Kidney (tissue), 22 donors: ENCODE data around the gene COX7A2L. TPM values are rescaled to one million over a fixed set of nuclear protein-coding genes. Genes with fewer than 3 reads are reported as not detected.

Source experiments
- DNase-seq, 5 donors: peaks; one replicate each; pipeline ENCODE4 v3.0.0-alpha.2; 2013 to 2020
- FAIRE-seq: peaks from 2 replicates; lab custom pipeline; 2012; peaks lifted over from hg19 to GRCh38; lab: Jason Lieb, UNC
- H3K27ac ChIP-seq, 2 donors: one replicate each; pipeline ENCODE4 v1.7.0; 2013; ENCODE audit warnings: low read depth in 2 of 2, low read length in 2 of 2, inconsistent platforms in 1 of 2
- H3K27me3 ChIP-seq: one replicate; pipeline ENCODE4 v1.7.1; 2013; ENCODE audit warnings: low read length, inconsistent platforms; ENCODE audit not compliant: control insufficient read depth, insufficient read depth
- H3K36me3 ChIP-seq, 3 donors: one replicate each; pipeline versions ENCODE4 v1.7.0 to v1.7.1; 2013; ENCODE audit warnings: low read length in 3 of 3, control low read depth in 1 of 3, inconsistent platforms in 1 of 3; ENCODE audit not compliant: insufficient read depth in 3 of 3, control insufficient read depth in 2 of 3
- H3K4me1 ChIP-seq, 3 donors: one replicate each; pipeline versions ENCODE4 v1.7.0 to v1.7.1; 2013; ENCODE audit warnings: low read length in 3 of 3, inconsistent platforms in 1 of 3, low read depth in 1 of 3; ENCODE audit not compliant: control insufficient read depth in 2 of 3, insufficient read depth in 2 of 3
- H3K4me3 ChIP-seq, 3 donors: one replicate each; pipeline versions ENCODE4 v1.7.0 to v1.8.1; 2013; ENCODE audit warnings: low read length in 3 of 3, control low read depth in 1 of 3, inconsistent platforms in 1 of 3
- H3K9ac ChIP-seq, 3 donors: one replicate each; pipeline versions ENCODE4 v1.7.0 to v1.7.1; 2013; ENCODE audit warnings: low read length in 3 of 3, control low read depth in 1 of 3, inconsistent platforms in 1 of 3
- H3K9me3 ChIP-seq, 3 donors: one replicate each; pipeline versions ENCODE4 v1.7.0 to v1.7.1; 2013; ENCODE audit warnings: low read length in 3 of 3, control low read depth in 1 of 3, inconsistent platforms in 1 of 3; ENCODE audit not compliant: control insufficient read depth in 2 of 3, insufficient read depth in 1 of 3
- intact Hi-C: fragments of 100-400 bp; cut with DNase I; formaldehyde crosslinking; loops from one replicate; pipeline ENCODE4 v1.11.1; 2022
- long read RNA-seq, 10 donors: library from polyadenylated mRNA in 1 of 10; unstranded in 1 of 10; transcript quantifications; one replicate each; pipeline ENCODE4 v2.0.0 and lab custom pipeline, GENCODE V29; 2021 to 2026
- polyA plus RNA-seq: library from polyadenylated mRNA; stranded (reverse); fragments of 350-450 nt; fragmentation: Illumina TruSeq; extraction: RNeasy Lipid Tissue Mini Kit (QIAGEN cat#74804); gene quantifications from one replicate; pipeline ENCODE4 v1.2.3, GENCODE V29; 2014; ENCODE audit warnings: low read depth, low replicate concordance; ENCODE audit not compliant: insufficient read depth
- total RNA-seq: library from RNA; stranded (reverse); fragmentation: NEBNext Ultra II Directional; extraction: Animal tissue kit (Norgen Biotek cat#: 25700); gene quantifications from one replicate; pipeline ENCODE4 v1.2.1, GENCODE V29; 2021
- TF ChIP-seq, protein P1 (sequence below): IDR thresholded peaks from 3 replicates; pipeline ENCODE4 v1.5.1; 2012; ENCODE audit warnings: mild to moderate bottlenecking, moderate library complexity, borderline replicate concordance; ENCODE audit not compliant: insufficient read depth; ENCODE audit errors: extremely low read depth
- donor health status: control.
- donor health status: control.
- donor health status: control.
- donor health status: control.
- donor health status: control.
- donor health status: DM: yes; HTN: yes; CAD: no.
- donor health status: Normal renal cell carcinoma (clear cell type).

The COX7A2L gene
- total RNA-seq (90.2 TPM), polyA plus RNA-seq (321 TPM)
- long read RNA-seq, donor 1, transcript COX7A2L-201 (3 exons, 1,112 nt), result major isoform, 58 of 71 reads
- long read RNA-seq, donor 1, partial matches to known transcripts, result 13 of 71 reads
- long read RNA-seq, donor 1, other reads (novel, unspliced or antisense), result 0 of 71 reads
- long read RNA-seq, donor 2, transcript COX7A2L-201 (3 exons, 1,112 nt), result major isoform, 102 of 162 reads
- long read RNA-seq, donor 2, partial matches to known transcripts, result 57 of 162 reads
- long read RNA-seq, donor 2, other reads (novel, unspliced or antisense), result 0 of 162 reads
- long read RNA-seq, donor 3, transcript COX7A2L-204 (2 exons, 540 nt), result minor isoform, 6 of 192 reads
- long read RNA-seq, donor 3, transcript COX7A2L-201 (3 exons, 1,112 nt), result major isoform, 141 of 192 reads
- long read RNA-seq, donor 3, partial matches to known transcripts, result 30 of 192 reads
- long read RNA-seq, donor 3, other reads (novel, unspliced or antisense), result 15 of 192 reads
- long read RNA-seq, donor 4, transcript COX7A2L-201 (3 exons, 1,112 nt), result major isoform, 98 of 126 reads
- long read RNA-seq, donor 4, partial matches to known transcripts, result 26 of 126 reads
- long read RNA-seq, donor 4, other reads (novel, unspliced or antisense), result 0 of 126 reads
- long read RNA-seq, donor 5, transcript COX7A2L-201 (3 exons, 1,112 nt), result major isoform, 7 of 7 reads
- long read RNA-seq, donor 5, partial matches to known transcripts, result 0 of 7 reads
- long read RNA-seq, donor 5, other reads (novel, unspliced or antisense), result 0 of 7 reads
- long read RNA-seq, donor 6, transcript COX7A2L-201 (3 exons, 1,112 nt), result major isoform, 286 of 372 reads
- long read RNA-seq, donor 6, transcript COX7A2L-204 (2 exons, 540 nt), result minor isoform, 11 of 372 reads
- long read RNA-seq, donor 6, partial matches to known transcripts, result 49 of 372 reads
- long read RNA-seq, donor 6, other reads (novel, unspliced or antisense), result 25 of 372 reads
- long read RNA-seq, donor 7, transcript COX7A2L-201 (3 exons, 1,112 nt), result major isoform, 81 of 88 reads
- long read RNA-seq, donor 7, partial matches to known transcripts, result 2 of 88 reads
- long read RNA-seq, donor 7, other reads (novel, unspliced or antisense), result 4 of 88 reads
- long read RNA-seq, donor 8, transcript COX7A2L-201 (3 exons, 1,112 nt), result major isoform, 108 of 133 reads
- long read RNA-seq, donor 8, partial matches to known transcripts, result 10 of 133 reads
- long read RNA-seq, donor 8, other reads (novel, unspliced or antisense), result 13 of 133 reads
- long read RNA-seq, donor 9, transcript COX7A2L-201 (3 exons, 1,112 nt), result major isoform, 79 of 97 reads
- long read RNA-seq, donor 9, partial matches to known transcripts, result 10 of 97 reads
- long read RNA-seq, donor 9, other reads (novel, unspliced or antisense), result 7 of 97 reads
- long read RNA-seq, donor 10, transcript COX7A2L-201 (3 exons, 1,112 nt), result major isoform, 81 of 125 reads
- long read RNA-seq, donor 10, partial matches to known transcripts, result 31 of 125 reads
- long read RNA-seq, donor 10, other reads (novel, unspliced or antisense), result 12 of 125 reads

DNA sequence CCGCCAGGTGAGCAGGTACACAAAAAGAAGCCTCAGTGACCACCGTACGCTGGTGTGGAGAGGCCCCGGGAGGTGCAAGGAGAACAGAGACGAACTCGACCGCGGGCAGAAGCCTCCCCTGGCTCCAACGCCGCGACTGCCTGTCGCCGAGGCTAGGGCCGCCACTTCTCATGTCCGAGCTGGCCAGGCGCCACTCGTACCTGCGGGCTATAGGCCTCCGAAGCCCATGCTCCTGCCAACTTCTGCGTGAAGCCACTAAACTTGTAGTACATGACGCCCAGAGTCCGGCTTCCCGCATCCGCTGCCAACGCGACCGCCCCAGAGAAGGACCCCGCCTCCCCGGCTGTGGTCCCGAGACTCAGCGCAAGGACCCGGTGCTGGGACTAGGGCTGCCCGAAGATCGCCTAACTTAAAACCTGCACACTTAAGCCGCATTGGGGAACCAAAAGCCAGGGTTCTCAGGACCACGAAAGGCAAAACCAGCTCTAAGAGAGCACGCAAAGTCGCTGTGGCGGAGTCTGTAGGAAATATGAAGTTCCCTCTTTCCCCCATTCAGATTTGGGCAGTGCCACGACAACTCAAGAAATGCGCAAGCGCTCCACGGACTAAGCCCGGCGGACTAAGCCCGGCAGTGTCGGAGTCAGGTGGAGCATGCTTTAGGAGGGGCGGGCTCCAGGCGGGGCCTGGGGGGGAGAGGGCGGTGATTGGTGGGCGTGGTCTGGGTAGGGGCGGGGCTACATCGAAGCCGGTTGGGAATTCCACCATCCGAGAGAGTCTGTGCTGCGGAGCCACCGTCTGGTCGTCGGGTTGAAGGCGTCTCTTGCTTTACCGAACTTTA lies at the start of gene COX7A2L:
Gene COX7A2L, minus strand, starts transcription at position 328 of the 838 bp plus-strand sequence. Its CDS starts 56 bp downstream, at position 272.
- Histone ChIP-seq H3K4me3 (peak within 1 kb of the TSS; percentile 92 to 95 (median 92)), H3K4me1 (peaks cover 6 to 8% (median 7%) of the 10 kb centered on the region in 3 donors), H3K9ac (peak within 1 kb of the TSS; percentile 90 to 97 (median 94)), H3K36me3 (no peaks in the 10 kb centered on the region), H3K27ac (peak within 1 kb of the TSS; percentile 98), H3K27me3 (no peaks in the 10 kb centered on the region), H3K9me3 (no peaks in the 10 kb centered on the region)
- DNase-seq, result peak; percentile 99
- intact Hi-C loops, result no loop called here
- TF ChIP-seq, protein P1, sequence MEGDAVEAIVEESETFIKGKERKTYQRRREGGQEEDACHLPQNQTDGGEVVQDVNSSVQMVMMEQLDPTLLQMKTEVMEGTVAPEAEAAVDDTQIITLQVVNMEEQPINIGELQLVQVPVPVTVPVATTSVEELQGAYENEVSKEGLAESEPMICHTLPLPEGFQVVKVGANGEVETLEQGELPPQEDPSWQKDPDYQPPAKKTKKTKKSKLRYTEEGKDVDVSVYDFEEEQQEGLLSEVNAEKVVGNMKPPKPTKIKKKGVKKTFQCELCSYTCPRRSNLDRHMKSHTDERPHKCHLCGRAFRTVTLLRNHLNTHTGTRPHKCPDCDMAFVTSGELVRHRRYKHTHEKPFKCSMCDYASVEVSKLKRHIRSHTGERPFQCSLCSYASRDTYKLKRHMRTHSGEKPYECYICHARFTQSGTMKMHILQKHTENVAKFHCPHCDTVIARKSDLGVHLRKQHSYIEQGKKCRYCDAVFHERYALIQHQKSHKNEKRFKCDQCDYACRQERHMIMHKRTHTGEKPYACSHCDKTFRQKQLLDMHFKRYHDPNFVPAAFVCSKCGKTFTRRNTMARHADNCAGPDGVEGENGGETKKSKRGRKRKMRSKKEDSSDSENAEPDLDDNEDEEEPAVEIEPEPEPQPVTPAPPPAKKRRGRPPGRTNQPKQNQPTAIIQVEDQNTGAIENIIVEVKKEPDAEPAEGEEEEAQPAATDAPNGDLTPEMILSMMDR, result peak; percentile 43
- no peak for FAIRE-seq

DNA sequence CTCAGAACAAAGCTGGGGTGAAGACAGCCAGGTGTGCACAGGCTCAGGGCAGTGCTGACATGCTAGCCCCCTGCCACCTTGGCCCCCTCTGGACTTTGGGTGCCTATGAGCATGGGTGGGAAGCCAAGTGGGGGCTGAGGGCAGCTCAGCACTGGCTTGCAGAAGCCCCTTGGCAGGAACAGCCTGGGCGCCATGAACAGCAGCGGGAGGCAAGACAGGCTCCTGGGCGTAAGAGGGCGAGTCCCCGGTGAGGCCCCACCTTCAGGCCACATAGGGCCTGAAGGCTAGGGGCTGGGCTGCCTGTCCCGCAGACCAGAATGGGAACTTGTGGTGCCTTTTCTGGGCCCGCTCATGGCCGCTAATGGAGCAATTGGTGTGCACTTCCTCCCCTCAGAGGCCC lies 47.0 kb upstream of the COX7A2L start:
- Histone ChIP-seq H3K9ac (no peak overlapping the region), H3K27me3 (no peaks in the 10 kb centered on the region), H3K36me3 (no peaks in the 10 kb centered on the region), H3K9me3 (no peaks in the 10 kb centered on the region), H3K27ac (no peak overlapping the region), H3K4me1 (no peaks in the 10 kb centered on the region), H3K4me3 (no peak overlapping the region)
- intact Hi-C loops, result no loop called here
- DNase-seq (no peak), FAIRE-seq (no peak)
- TF ChIP-seq, protein P1, result no peak
